ENCODE measurements around the gene RNF227. TPM values are rescaled to one million over a fixed set of nuclear protein-coding genes. Genes with fewer than 3 reads are reported as not detected.
A peak's percentile ranks its signal among the peaks of the same experiment; 100 is the strongest.

The RNF227 gene
- total RNA-seq, 1 donor from 2014 or later, result 3.1 TPM

- peaks cover 22% of the 10 kb centered on the region for H3K36me3 Mint-ChIP-seq
- peaks cover 49% of the 10 kb centered on the region for H3K4me1 Mint-ChIP-seq
- no peak for DNase-seq (ENCODE audit: low spot score in 2 of 2, unreplicated experiment in 2 of 2)
- peak overlapping the region; percentile 95 for H3K4me3 Mint-ChIP-seq
- no peak for TF ChIP-seq CTCF (IDR thresholded peaks at IDR 0.05; ENCODE audit: unreplicated experiment)
- no peaks in the 10 kb centered on the region for H3K9me3 Mint-ChIP-seq
- H3K27me3 Mint-ChIP-seq (ENCODE audit: low read depth), result peaks cover 9% of the 10 kb centered on the region
- peak overlapping the region; percentile 96 for H3K27ac Mint-ChIP-seq
These were observed 16.4 kb upstream of the RNF227 start for GRCh38 chr17:7932483-7932891.

GRCh38 chr17:7931709-7932482 lies 15.8 kb upstream of the RNF227 start, which contains the start of the genes CNTROB and TRAPPC1:
CNTROB (plus strand) TSS chr17:7932206; CDS start chr17:7933080, 874 bp downstream.
TRAPPC1 (minus strand) TSS chr17:7931946; CDS start chr17:7931829, 117 bp downstream.
- peaks cover 9% of the 10 kb centered on the region for H3K27me3 Mint-ChIP-seq (ENCODE audit: low read depth)
- peaks cover 49% of the 10 kb centered on the region for H3K4me1 Mint-ChIP-seq
- H3K4me3 Mint-ChIP-seq, result peak within 1 kb of the TSS; percentile 95
- TF ChIP-seq CTCF (IDR thresholded peaks at IDR 0.05; ENCODE audit: unreplicated experiment), result no peak
- peak; percentile 98 to 100 for DNase-seq (ENCODE audit: low spot score in 2 of 2, unreplicated experiment in 2 of 2)
- no peaks in the 10 kb centered on the region for H3K9me3 Mint-ChIP-seq
- peaks cover 18% of the 10 kb centered on the region for H3K36me3 Mint-ChIP-seq
- H3K27ac Mint-ChIP-seq, result peak within 1 kb of the TSS; percentile 96

GRCh38 chr17:7930841-7931631 lies 14.9 kb upstream of the RNF227 start:
- peaks cover 9% of the 10 kb centered on the region for H3K27me3 Mint-ChIP-seq (ENCODE audit: low read depth)
- H3K9me3 Mint-ChIP-seq, result no peaks in the 10 kb centered on the region
- peak overlapping the region; percentile 95 for H3K4me3 Mint-ChIP-seq
- TF ChIP-seq CTCF (IDR thresholded peaks at IDR 0.05; ENCODE audit: unreplicated experiment), result no peak
- H3K4me1 Mint-ChIP-seq, result peaks cover 49% of the 10 kb centered on the region
- peak overlapping the region; percentile 96 for H3K27ac Mint-ChIP-seq
- DNase-seq (ENCODE audit: low spot score in 2 of 2, unreplicated experiment in 2 of 2), result no peak
- H3K36me3 Mint-ChIP-seq, result peaks cover 11% of the 10 kb centered on the region

DNA sequence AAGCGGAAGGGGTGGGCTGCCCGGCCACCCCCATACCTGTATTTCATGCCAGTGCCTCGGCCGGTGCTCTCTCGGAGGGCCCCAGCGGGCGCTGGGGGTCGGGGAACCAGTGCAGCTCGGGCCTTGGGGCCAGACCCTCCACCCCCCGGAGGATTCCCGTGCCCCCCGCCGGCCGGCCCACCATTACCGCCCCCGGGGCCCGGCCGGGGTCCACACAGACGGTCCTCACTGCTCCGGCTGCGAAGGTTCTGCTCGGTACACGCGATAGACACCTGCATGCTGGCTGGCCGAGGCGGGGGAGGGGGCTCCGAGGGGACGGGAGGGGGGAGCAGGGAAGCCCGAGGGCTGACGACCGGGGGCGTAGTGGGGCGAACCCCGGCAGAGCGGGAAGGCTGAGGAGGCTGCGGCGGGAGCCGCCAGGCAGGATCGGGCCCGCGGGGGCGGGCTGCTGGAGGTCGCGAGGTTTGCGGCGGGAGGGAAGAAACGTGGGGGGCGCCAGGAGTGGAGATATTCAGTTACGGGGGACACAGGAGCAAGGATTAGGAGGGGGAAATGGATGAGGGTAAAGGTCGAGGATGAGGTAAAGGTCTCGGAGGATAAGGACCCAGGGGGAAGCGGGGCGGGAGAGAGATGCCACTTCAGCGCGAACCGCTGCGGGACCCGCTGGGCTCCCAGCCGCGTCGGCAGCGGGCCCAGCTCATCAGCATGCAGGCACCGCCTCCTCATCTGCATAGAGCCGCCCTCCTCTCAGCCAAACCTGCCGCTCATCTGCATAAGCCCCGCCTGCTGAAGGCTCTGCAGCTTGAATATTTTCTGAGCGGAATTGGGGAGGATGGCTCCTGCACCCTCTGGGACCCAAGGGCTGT lies 13.3 kb upstream of the RNF227 start, which contains the start of gene KCNAB3:
KCNAB3 (minus strand) TSS at position 699 of the 866 bp plus-strand sequence; CDS start at position 278, 421 bp downstream.
- peaks cover 3% of the 10 kb centered on the region for H3K36me3 Mint-ChIP-seq
- peaks cover 40% of the 10 kb centered on the region for H3K4me1 Mint-ChIP-seq
- no peak for TF ChIP-seq CTCF (IDR thresholded peaks at IDR 0.05; ENCODE audit: unreplicated experiment)
- DNase-seq (ENCODE audit: low spot score in 2 of 2, unreplicated experiment in 2 of 2), result peak; percentile 64 to 77
- H3K4me3 Mint-ChIP-seq, result peak within 1 kb of the TSS; percentile 95
- peak within 1 kb of the TSS; percentile 88 for H3K27ac Mint-ChIP-seq
- H3K27me3 Mint-ChIP-seq (ENCODE audit: low read depth), result peaks cover 11% of the 10 kb centered on the region
- H3K9me3 Mint-ChIP-seq, result no peaks in the 10 kb centered on the region

DNA sequence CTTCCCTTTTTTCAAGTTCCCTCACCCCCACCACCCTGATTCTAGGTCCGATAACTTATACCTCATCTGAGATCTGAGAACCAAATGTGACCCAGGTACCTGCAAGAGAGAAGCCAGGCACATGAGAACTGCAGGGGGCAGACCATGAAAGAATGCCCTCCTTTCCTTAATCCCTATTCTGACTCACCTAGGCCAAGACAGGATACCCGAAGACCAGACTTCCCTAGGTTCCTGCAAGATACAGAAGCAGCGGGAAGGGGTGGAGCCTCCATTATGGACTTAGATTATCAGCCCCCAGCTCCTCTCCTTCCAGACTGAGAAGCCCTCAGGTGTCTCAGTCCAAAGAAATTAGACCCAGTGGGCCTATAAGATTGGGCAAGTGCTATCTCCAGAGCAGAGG lies 11.5 kb upstream of the RNF227 start:
- H3K36me3 Mint-ChIP-seq, result peaks cover 3% of the 10 kb centered on the region
- no peaks in the 10 kb centered on the region for H3K9me3 Mint-ChIP-seq
- H3K27ac Mint-ChIP-seq, result no peak overlapping the region
- TF ChIP-seq CTCF (IDR thresholded peaks at IDR 0.05; ENCODE audit: unreplicated experiment), result no peak
- peak overlapping the region; percentile 48 for H3K4me3 Mint-ChIP-seq
- H3K4me1 Mint-ChIP-seq, result peaks cover 31% of the 10 kb centered on the region
- H3K27me3 Mint-ChIP-seq (ENCODE audit: low read depth), result peaks cover 11% of the 10 kb centered on the region
- no peak for DNase-seq (ENCODE audit: low spot score in 2 of 2, unreplicated experiment in 2 of 2)
